Panc1 (cell line): ENCODE data around the gene DLG2. TPM values are rescaled to one million over a fixed set of nuclear protein-coding genes. Genes with fewer than 3 reads are reported as not detected.

ENCODE experiments used
- ATAC-seq: fragments of 200-7000 bp; cut with Tn5 transposase; 2 replicates; pipeline ENCODE4 v1.9.1; 2020; ENCODE audit warnings: mild to moderate bottlenecking, moderate library complexity
- BruUV-seq: library from RNA; stranded (reverse); fragments of 400-500 nt; replicated peaks from 2 replicates; lab custom pipeline; 2021; lab: Mats Ljungman, UMichigan
- CTCF ChIA-PET: fragments of 300-600 bp; sonication (Branson Sonifier 250); formaldehyde crosslinking; loops from one replicate; lab custom pipeline; 2022; ENCODE audit warnings: antibody characterized with exemption; lab: Charles Lee
- POLR2A ChIA-PET: fragments of 300-600 bp; sonication (Branson Sonifier 250); formaldehyde crosslinking; loops from one replicate; lab custom pipeline; 2022; ENCODE audit warnings: antibody characterized with exemption; lab: Charles Lee
- DNase-seq: peaks from one replicate; pipeline ENCODE4 v3.0.0-alpha.2; 2010; ENCODE audit warnings: low read depth, low spot score
- H3K27ac ChIP-seq: 2 replicates; pipeline ENCODE4 v1.5.1; 2011; ENCODE audit warnings: mild to moderate bottlenecking, low read length, inconsistent platforms
- H3K27me3 ChIP-seq: fragments of 200-500 bp; sonication (Bioruptor generic); 2 replicates; pipeline ENCODE4 v1.6.0; 2014; ENCODE audit warnings: low read length, inconsistent platforms; ENCODE audit not compliant: control insufficient read depth, insufficient read depth
- H3K36me3 ChIP-seq: fragments of 200-500 bp; sonication (Bioruptor generic); 2 replicates; pipeline ENCODE4 v1.5.1; 2014; ENCODE audit warnings: inconsistent platforms, mild to moderate bottlenecking, low read length, moderate library complexity; ENCODE audit not compliant: control insufficient read depth, insufficient read depth
- H3K4me1 ChIP-seq: 2 replicates; pipeline ENCODE4 v1.5.1; 2011; ENCODE audit warnings: inconsistent platforms, mild to moderate bottlenecking, low read length, moderate library complexity; ENCODE audit not compliant: control insufficient read depth, insufficient read depth
- H3K4me3 ChIP-seq, 2 experiments: 2 replicates each; pipeline ENCODE4 v1.5.1; 2011 to 2012; ENCODE audit warnings: low read depth in 2 of 2, low read length in 2 of 2, mild to moderate bottlenecking in 2 of 2, inconsistent platforms in 1 of 2, moderate library complexity in 1 of 2
- H3K9me3 ChIP-seq: fragments of 200-500 bp; sonication (Bioruptor generic); 2 replicates; pipeline ENCODE4 v1.5.1; 2014; ENCODE audit warnings: low read depth, mild to moderate bottlenecking, inconsistent platforms, low read length, moderate library complexity; ENCODE audit not compliant: control insufficient read depth, insufficient read depth
- CTCF ChIP-seq: fragments of 450-650 bp; IDR thresholded peaks from 2 replicates; pipeline ENCODE4 v1.5.1; 2017; ENCODE audit warnings: mild to moderate bottlenecking
- POLR2AphosphoS5 ChIP-seq: IDR thresholded peaks from 2 replicates; pipeline ENCODE4 v1.6.1; 2012; ENCODE audit warnings: mild to moderate bottlenecking, low read depth, low read length, moderate library complexity
- REST ChIP-seq, 2 experiments: IDR thresholded peaks; 2 replicates each; pipeline ENCODE4 v1.6.1; 2011 to 2012; ENCODE audit warnings: low read depth in 2 of 2, control low read depth in 1 of 2, low read length in 1 of 2, mild to moderate bottlenecking in 1 of 2, moderate library complexity in 1 of 2; ENCODE audit not compliant: insufficient read depth in 1 of 2
- SIN3A ChIP-seq: IDR thresholded peaks from 2 replicates; pipeline ENCODE4 v1.6.1; 2012; ENCODE audit warnings: low read depth, mild to moderate bottlenecking, low read length, moderate library complexity, borderline replicate concordance; ENCODE audit not compliant: insufficient read depth
- TCF7L2 ChIP-seq: IDR thresholded peaks from 2 replicates; pipeline ENCODE4 v1.6.1; 2011; ENCODE audit warnings: mild to moderate bottlenecking, low read depth, low read length, inconsistent platforms
- in situ Hi-C: cut with HindIII; loops from 2 replicates; pipeline ENCODE4 v1.10.0; 2016; ENCODE audit warnings: low sequenced_read_pairs, low pct_unique_long_range_greater_than_20kb
- intact Hi-C: fragments of 100-400 bp; cut with micrococcal nuclease; formaldehyde crosslinking; loops from one replicate; pipeline ENCODE4 v1.10.0; 2022; ENCODE audit not compliant: unreplicated experiment
- total RNA-seq: library from RNA; stranded (reverse); gene quantifications from one replicate; pipeline ENCODE4 v1.2.1, GENCODE V29; 2021; ENCODE audit not compliant: unreplicated experiment

The DLG2 gene
- total RNA-seq, 1 experiment from 2014 or later: 4.2 TPM

- ChIA-PET POLR2A (no interaction called here), CTCF (no interaction called here)
- in situ Hi-C loops (no loop called here), intact Hi-C loops (no loop called here)
- no TSS peak for BruUV-seq
- H3K27me3 ChIP-seq: no peaks in the 10 kb centered on the region
- H3K9me3 ChIP-seq: no peaks in the 10 kb centered on the region
- TF ChIP-seq POLR2AphosphoS5 (no peak), REST (IDR thresholded peaks at IDR 0.05; ENCODE audit: insufficient read depth in 1 of 2, low read depth in 2 of 2, low read length in 1 of 2) (no peak), SIN3A (no peak), TCF7L2 (no peak), CTCF (no peak)
- no peak overlapping the region for H3K4me3 ChIP-seq
- no peak for ATAC-seq
- DNase-seq: no peak
- no peak overlapping the region for H3K27ac ChIP-seq
- H3K4me1 ChIP-seq: no peaks in the 10 kb centered on the region
- H3K36me3 ChIP-seq: no peaks in the 10 kb centered on the region
Measured at GRCh38 chr11:83852012-83852411, 1775.1 kb downstream of the DLG2 start.

GRCh38 chr11:83847467-83848034 is 1779.6 kb downstream of the DLG2 start:
- in situ Hi-C loops (no loop called here), intact Hi-C loops (no loop called here)
- peaks cover 6% of the 10 kb centered on the region; the same call in 1 of the 2 replicates for H3K27me3 ChIP-seq
- H3K27ac ChIP-seq: no peak overlapping the region
- DNase-seq (no peak), ATAC-seq (no peak)
- ChIA-PET POLR2A (no interaction called here), CTCF (interaction anchor here (1.3 kb wide), 1 partner anchor 11 kb away, joined by 5 read pairs; no protein-coding TSS in a partner anchor)
- no peaks in the 10 kb centered on the region for H3K36me3 ChIP-seq
- H3K9me3 ChIP-seq: no peaks in the 10 kb centered on the region
- no TSS peak for BruUV-seq
- H3K4me3 ChIP-seq: no peak overlapping the region
- no peak for TF ChIP-seq POLR2AphosphoS5
- no peak for TF ChIP-seq TCF7L2
- no peak for TF ChIP-seq SIN3A
- TF ChIP-seq CTCF: no peak
- TF ChIP-seq REST (IDR thresholded peaks at IDR 0.05; ENCODE audit: insufficient read depth in 1 of 2, low read depth in 2 of 2, low read length in 1 of 2): no peak
- H3K4me1 ChIP-seq: no peaks in the 10 kb centered on the region
